Brain microvascular endothelial cell (primary cell): ENCODE measurements around the gene HOXD11.
A peak's percentile ranks its signal among the peaks of the same experiment; 100 is the strongest.

Source experiments
- DNase-seq: peaks from one replicate; pipeline ENCODE4 v3.0.0-alpha.2; 2020
- H3K27ac ChIP-seq: fragments of 250-450 bp; sonication (Bioruptor Pico); 2 replicates; pipeline ENCODE4 v1.5.1; 2020; ENCODE audit warnings: mild to moderate bottlenecking, moderate library complexity
- H3K27me3 ChIP-seq: fragments of 250-450 bp; sonication (Bioruptor Pico); replicated peaks from 2 replicates; pipeline ENCODE4 v1.5.1; 2020; ENCODE audit warnings: mild to moderate bottlenecking
- H3K36me3 ChIP-seq: fragments of 250-450 bp; sonication (Bioruptor Pico); replicated peaks from 2 replicates; pipeline ENCODE4 v1.5.1; 2020; ENCODE audit warnings: mild to moderate bottlenecking
- H3K4me3 ChIP-seq: 2 replicates; pipeline ENCODE4 v1.5.1; 2011; ENCODE audit warnings: low read depth, mild to moderate bottlenecking, control low read depth, low read length, moderate library complexity
- CTCF ChIP-seq: IDR thresholded peaks from 2 replicates; pipeline ENCODE4 v1.5.1; 2011; ENCODE audit warnings: low read depth, mild to moderate bottlenecking, moderate library complexity, low read length, control low read depth, inconsistent platforms; ENCODE audit errors: missing control alignments
- in situ Hi-C: cut with HindIII; loops from 2 replicates; pipeline ENCODE4 v1.10.0; 2017; ENCODE audit warnings: low sequenced_read_pairs, low pct_ligation_motif_present

The HOXD11 gene

GRCh38 chr2:176125772-176126054, 18.6 kb downstream of the HOXD11 start:
- TF ChIP-seq CTCF = no peak
- DNase-seq = no peak
- Histone ChIP-seq H3K4me3 (no peak overlapping the region), H3K36me3 (no peaks in the 10 kb centered on the region), H3K27me3 (peaks cover 92% of the 10 kb centered on the region), H3K27ac (no peak overlapping the region)
- in situ Hi-C loops = loop anchor here (25.0 kb wide), 1 partner anchor 512 kb away; no protein-coding TSS in a partner anchor

- peaks cover 92% of the 10 kb centered on the region for H3K27me3 ChIP-seq
Measured at GRCh38 chr2:176126929-176127773, 20.1 kb downstream of the HOXD11 start.

GRCh38 chr2:176127774-176128072, 20.6 kb downstream of the HOXD11 start:
- no peak for TF ChIP-seq CTCF
- DNase-seq = no peak
- in situ Hi-C loops = loop anchor here (25.0 kb wide), 1 partner anchor 510 kb away; no protein-coding TSS in a partner anchor
- Histone ChIP-seq H3K27me3 (peaks cover 90% of the 10 kb centered on the region), H3K27ac (no peak overlapping the region), H3K36me3 (no peaks in the 10 kb centered on the region), H3K4me3 (no peak overlapping the region)

More at GRCh38 chr2:176126929-176127773, 20.1 kb downstream of the HOXD11 start:
- DNase-seq = peak; percentile 48
- Histone ChIP-seq H3K36me3 (no peaks in the 10 kb centered on the region), H3K4me3 (no peak overlapping the region), H3K27ac (no peak overlapping the region)
- TF ChIP-seq CTCF = peak; percentile 81
- in situ Hi-C loops = loop anchor here (25.0 kb wide), 1 partner anchor 510 kb away; no protein-coding TSS in a partner anchor

- TF ChIP-seq CTCF = no peak
- Histone ChIP-seq H3K36me3 (no peaks in the 10 kb centered on the region), H3K27me3 (peaks cover 90% of the 10 kb centered on the region), H3K4me3 (no peak overlapping the region), H3K27ac (no peak overlapping the region)
- in situ Hi-C loops = loop anchor here (25.0 kb wide), 1 partner anchor 509 kb away; no protein-coding TSS in a partner anchor
- DNase-seq = no peak
Measured at GRCh38 chr2:176128172-176128981, 21.3 kb downstream of the HOXD11 start.

GRCh38 chr2:176128982-176129796, 22.1 kb downstream of the HOXD11 start, which contains the start of gene HOXD8:
HOXD8 (plus strand) TSS chr2:176129705; CDS start chr2:176130367, 662 bp downstream.
- Histone ChIP-seq H3K27ac (no peak within 1 kb of the TSS), H3K27me3 (peaks cover 90% of the 10 kb centered on the region), H3K36me3 (no peaks in the 10 kb centered on the region), H3K4me3 (no peak within 1 kb of the TSS)
- no peak for TF ChIP-seq CTCF
- DNase-seq = no peak
- in situ Hi-C loops = loop anchor here (25.0 kb wide), 1 partner anchor 508 kb away; no protein-coding TSS in a partner anchor
